ENCODE data around the gene LYPD3.

The LYPD3 gene

DNA sequence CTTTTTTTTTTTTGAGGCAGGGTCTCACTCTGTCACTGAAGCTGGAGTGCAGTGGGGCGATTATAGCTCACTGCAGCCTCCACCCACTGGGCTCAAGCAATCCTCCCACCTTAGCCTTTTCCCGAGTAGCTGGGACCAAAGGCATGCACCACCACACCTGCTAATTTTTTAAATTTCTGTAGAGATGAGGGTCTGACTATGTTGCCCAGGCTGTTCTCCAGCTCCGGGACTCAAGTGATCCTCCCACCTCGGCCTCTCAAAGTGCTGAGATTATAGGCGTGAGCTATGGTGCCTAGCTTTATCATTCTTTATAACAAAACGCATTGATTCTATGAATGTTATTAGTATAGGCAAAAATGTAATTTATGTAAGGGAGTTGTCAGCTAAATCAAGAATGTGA is 17.9 kb upstream of the LYPD3 start:
- no peak for DNase-seq

DNA sequence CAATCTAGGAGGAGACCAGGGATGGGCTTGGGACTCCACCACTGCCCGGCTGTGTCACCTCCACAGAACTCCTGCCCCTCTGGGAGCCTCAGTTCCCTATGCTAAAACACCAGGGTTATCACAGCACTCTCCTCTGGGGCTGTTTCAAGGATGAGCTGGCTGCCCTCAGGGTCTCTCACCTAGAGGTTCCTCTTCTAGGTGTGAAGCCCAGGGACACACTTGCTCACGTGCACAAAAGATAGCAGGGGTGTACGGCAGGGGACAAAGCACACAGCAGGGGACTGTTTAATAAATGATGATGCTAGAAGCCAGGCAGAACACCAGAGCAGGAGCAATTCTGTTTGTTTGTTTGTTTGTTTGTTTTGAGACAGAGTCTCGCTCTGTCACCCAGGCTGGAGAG is 16.8 kb upstream of the LYPD3 start:
- DNase-seq: no peak

DNA sequence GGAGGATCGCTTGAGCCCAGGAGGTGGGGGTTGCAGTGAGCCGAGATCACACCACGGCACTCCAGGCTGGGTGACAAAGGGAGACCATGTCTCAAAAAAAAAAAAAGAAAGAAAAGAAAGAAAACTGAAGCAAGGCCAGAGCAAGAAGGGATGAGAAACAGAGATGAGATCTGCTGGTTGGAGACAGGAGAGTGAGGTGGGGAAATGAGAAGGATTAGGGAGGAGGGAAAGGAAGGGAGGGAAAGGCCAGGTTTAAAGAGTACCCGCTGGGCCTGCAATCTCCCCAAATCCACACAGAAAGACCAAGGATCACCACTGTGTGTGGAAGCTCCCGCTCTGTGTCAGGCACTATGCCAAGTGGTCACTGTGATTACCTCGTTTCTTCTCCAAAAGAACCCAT is 16.3 kb upstream of the LYPD3 start:
- DNase-seq: no peak

DNA sequence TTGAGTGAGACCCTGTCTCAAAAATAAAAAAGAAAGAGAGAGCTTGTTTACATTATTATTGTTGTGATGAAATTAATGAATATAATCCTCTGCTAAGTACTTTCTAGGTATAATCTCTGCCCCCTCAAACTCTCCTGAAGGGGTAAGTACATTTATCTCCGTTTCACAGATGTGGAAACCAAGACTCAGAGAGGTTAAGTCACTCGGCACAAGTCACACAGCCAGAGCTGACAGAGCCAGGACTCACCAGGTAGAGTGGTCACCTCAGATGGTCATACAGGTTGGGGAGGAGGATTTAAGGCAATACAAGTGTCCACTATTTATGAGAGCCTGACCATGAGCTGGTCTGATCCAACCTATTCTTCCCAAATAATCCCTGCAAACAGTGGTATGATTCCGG is 15.2 kb upstream of the LYPD3 start:
- DNase-seq: no peak

DNA sequence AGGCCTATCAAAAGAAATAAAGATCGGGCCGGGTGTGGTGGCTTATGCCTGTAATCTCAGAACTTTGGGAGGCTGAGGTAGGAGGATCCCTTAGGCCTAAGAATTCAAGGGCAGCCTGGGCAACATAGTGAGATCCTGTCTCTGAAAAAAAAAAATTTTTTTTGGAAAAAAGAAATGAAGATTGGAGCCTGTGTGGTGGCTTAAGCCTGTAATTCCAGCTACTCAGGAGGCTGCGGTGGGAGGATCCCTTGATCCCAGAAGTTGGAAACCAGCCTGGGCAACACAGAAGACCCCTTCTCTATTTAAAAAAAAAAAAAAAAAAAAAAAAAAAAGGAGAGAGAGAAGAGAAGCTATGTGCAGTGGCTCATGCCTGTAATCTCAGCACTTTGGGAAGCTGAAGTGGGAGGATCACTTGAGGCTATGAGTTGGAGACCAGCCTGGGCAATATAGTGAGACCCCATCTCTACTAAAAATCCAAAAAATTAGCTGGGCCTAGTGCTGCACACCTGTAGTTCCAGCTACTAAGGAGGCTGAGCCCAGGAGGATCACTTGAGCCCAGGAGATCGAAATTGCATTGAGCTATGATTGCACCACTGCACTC is 14.7 kb upstream of the LYPD3 start:
- DNase-seq: no peak

DNA sequence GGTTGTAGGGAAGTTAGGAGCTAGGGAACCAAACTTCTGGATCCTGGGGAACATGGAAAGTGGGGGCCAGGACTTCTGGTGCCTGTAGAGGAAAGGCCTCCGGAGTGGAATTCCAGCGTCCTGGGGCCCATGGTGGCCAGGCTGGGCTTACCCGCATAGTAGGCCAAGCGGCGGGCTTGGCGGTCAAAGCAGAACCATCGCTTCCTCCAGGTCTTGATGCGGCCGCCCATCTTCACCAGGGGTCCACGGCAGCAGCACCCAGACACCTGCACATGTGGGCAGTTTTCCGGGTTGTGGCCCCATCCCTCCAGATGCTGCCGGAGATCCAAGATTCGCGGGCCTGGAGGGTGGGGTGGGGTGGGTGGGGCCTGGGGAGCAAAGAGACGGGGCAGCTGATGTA is 13.8 kb upstream of the LYPD3 start:
- no peak for DNase-seq

DNA sequence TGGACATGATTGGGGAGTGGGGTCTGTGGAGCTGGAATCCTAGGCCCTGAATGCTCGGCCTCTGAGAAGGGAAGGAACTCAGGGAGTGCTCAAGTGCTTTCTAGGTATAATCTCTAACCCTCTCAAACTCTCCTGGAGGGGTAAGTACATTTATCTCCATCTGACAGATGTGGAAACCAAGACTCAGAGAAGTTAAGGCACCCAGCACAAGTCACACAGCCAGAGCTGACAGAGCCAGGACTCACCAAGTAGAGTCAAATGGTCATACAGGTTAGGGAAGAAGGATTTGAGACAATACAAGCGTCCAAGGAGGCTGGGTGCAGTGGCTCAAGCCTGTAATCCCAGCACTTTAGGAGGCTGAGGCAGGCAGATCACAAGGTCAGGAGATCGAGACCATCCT is 12.9 kb upstream of the LYPD3 start:
- no peak for DNase-seq

DNA sequence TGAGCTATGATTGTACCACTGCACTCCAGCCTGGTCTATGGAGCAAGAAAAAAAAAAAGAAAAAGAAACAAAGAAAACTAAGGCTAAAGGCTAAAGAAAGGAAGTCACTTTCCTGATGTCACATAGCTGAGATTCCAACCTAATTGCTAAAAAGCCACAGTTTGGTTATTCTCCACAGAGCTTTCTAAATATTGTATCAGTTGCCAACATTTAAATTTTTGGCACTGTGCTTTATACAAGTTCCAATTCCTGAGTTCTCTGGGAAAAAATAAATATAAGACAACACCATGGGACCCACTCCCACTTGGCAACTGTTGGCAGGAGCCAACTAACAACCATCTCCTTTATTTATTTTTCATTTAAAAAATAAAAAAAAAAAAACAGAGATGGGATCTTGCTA is 11.2 kb upstream of the LYPD3 start:
- no peak for DNase-seq

DNA sequence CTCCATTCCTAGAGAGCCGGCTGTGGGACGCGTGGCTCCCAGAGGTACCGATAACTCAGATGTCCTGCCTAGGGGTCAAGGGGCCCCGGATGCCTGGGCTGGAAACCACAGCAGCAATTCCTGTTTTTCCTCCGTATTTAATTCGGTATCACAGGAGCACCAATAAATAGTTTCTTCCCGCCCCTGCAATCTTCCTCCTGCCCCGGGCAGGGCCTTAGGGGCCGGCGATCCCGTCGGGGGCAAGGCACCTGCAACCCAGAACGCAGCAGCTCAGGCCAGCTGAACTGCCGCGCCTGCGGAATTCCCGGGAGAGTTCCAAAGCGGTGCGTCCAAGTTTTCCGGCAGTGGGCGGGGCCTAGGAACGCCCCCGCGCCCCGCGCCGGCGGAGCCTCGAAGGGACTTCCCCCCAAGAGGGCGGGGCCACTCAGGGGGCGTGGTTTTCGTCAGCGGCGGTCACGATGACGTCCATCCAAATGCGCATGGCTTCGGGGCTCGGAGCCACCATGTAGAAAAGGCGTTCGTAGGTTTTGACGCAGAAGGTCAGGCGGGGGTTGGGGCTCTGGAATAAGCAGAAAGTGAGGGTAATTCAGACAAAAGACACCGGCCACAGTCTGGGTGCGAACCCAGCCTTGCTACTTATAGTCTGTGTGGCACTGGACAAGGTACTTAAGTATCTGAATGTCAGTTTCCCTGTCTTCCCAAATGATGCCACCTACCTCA is 9.7 kb upstream of the LYPD3 start:
- peak; percentile 97 for DNase-seq

DNA sequence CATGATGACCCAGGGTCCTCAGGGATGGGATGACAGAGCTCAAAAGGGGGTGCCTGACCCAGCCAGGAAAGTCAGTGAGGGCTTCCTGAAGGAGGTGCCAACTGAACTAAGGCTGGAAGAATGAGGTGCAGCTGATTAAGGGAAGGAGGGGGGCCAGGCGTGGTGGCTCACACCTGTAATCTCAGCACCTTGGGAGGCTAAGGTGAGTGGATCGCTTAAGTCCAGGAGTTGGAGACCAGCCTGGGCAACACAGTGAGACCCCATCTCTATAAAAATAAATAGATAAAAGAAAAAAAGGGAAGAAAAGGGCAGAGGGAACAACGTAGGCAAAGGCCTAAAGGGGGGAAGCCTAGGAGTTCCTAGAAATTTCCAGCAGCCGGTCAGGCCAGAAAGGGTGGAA is 9.1 kb upstream of the LYPD3 start:
- DNase-seq: no peak

DNA sequence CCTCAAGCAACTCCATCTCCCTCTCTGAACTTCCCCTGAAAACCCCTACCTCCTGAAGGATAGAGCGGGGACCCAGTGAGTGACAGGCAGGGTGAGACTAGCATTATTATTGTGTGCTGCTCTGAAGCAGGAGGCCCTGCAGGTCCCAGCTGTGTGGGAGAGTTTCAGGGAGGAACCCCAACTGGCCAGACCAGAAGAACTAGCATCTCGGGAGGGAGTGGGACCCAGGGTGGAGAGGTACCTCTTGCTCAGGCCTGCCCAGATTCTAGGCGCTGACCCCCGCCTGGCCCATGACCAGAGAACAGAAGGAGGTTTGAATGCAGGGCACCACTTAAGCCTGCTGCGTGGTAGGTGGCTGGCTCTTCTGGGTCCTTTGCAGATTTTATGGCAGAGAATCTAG is 5.7 kb upstream of the LYPD3 start:
- DNase-seq: no peak

DNA sequence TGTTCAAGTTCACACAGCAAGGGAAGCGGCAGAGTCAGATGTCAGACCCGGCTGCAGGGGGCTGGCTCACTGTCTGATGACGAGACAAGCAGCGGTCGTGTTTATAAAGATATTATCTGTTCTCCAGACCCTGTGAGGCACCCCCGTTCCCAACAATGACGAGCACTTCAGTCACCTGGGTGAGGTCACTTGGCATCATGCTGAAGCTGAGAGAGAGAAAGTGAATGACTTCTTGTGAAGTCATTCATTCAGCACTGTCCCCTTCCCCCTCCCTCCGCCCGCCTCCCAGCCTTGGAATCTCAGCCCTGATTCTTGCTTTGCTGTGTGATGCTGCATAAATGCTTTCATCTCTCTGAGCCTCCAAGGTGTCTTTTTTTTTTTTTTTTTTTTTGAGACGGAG is 4.9 kb upstream of the LYPD3 start:
- DNase-seq: no peak

DNA sequence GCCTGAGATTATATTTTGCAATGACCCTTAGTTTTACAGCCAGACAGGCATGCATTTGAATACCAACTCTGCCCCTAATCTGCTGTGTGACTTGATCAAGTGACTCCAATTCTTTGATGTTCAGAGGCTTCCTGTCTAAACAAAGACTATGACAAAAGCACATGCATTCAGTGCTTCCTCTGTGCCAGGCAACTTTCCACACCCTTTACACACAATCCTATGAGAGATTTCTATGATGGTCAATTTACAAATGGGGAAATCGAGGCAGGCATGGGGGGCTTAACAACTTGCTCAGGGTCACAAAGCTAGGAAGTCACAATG is 3.7 kb upstream of the LYPD3 start:
- no peak for DNase-seq

DNA sequence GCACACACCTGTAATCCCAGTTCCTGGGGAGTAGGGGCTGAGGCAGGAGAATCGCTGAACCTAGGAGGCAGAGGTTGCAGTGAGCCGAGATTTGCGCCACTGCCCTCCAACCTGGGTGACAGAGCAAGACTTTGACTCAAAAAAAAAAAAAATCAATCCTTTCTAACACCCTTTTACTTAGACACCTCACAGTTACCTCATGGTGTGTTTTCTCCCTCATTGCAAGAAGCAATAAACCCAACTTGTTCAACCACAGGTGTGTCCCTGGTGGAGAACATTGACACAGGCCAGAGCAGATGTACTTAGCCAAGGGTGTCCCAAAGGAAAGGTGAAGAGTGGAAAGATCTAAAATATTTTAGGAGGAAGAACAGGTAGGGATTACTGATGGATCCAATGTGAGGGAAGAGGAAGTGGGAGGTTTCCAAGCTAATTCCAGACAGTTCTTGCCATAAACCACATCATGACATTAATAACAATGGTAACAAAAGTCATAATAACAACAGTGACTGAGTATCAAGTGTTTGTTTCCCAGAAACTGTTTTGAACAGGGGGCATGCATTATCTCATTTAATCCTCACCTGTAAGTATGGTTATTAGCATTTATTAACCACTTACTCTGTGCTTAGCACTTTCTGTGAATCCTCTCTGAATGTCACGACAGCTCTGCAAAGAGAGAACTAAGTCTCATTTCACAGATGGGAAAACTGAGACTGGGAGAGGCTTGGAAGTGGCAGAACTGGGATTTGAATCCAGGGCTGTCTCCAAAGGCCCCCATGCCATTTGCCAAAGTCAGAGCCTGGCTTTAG is 3.1 kb upstream of the LYPD3 start:
- DNase-seq: no peak

DNA sequence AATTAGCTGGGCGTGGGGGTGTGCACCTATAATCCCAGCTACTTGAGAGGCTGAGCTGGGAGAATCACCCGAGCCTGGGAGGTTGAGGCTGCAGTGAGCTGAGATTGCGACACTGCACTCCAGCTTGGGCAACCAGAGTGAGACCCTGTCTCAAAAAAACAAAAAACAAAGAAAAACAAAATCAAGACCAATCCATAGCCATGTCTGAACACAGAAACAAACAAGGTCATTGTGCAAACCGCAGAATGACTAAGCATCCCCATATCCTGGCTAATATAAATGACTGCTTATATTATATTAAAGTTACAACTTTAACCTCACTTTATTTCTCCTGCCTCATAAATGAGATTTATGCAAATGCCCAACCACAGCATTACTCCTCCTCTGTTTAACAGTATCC is 2.3 kb upstream of the LYPD3 start:
- no peak for DNase-seq

DNA sequence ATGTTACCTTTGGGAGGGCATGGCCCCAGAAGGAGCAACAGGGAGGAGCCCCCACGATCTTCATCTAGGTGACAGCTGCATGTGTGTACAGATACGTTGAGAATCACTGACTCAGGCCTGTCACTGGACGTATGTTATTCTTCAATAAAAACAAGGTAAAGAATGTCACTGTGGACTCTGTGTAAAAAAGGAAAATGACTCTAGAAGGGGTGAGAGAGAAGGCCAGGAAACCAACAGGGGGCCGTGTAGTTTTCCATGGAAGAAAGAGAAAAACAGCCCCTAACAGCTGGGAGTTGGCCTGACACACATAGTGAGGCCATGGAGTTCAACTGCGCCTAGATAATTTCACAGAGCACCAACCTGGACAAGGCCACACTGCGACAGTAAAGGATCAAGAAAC is 1.9 kb upstream of the LYPD3 start:
- DNase-seq: no peak

DNA sequence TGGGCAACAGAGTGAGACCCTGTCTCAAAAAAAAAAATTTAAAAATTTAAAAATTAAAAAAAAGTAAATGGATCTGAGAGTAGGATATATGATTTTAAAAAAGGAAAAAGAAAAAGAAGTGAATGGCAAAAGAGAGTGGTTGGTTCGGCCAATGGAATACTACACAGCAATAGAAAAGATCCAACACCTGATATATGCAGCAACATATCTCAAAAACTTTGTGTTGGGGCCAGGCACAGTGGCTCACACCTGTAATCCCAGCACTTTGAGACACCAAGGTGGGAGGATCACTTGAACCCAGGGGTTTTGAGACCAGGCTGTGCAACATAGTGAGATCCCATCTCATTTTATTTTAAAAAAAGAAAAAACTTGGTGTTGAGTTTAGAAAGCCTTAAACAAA is 1.4 kb upstream of the LYPD3 start:
- no peak for DNase-seq

DNA sequence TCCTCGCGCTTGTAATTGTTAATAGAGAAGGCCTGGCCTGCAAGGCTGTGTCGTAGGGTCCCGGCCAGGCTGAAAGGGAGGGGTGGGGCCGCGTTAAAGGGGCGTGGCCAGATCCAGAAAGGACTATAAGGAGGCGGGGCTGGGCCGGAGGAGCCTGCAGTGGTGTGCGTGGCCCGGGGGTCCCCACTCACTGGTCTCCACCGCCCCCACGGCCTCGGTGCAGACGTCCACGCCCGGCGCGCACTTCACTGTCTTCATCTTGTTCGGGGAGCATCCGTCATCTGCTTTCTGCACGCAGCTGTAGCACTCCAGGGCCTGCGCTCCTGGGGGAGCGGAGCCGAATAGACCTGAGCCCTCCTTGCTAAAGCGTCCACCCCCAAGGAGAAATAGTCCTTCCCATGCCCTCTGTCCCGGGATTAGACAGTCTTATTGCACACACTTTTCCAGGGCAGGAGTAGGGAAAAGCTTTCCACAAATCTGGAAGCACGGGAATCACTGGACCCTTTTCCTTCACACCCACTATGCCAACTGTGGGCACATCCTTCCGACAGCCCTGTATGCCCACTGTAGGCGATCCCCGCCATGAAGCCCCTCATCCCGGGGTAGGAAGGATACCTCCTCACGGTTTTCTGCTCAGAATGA is 1.2 kb downstream of the LYPD3 start:
- DNase-seq: no peak

DNA sequence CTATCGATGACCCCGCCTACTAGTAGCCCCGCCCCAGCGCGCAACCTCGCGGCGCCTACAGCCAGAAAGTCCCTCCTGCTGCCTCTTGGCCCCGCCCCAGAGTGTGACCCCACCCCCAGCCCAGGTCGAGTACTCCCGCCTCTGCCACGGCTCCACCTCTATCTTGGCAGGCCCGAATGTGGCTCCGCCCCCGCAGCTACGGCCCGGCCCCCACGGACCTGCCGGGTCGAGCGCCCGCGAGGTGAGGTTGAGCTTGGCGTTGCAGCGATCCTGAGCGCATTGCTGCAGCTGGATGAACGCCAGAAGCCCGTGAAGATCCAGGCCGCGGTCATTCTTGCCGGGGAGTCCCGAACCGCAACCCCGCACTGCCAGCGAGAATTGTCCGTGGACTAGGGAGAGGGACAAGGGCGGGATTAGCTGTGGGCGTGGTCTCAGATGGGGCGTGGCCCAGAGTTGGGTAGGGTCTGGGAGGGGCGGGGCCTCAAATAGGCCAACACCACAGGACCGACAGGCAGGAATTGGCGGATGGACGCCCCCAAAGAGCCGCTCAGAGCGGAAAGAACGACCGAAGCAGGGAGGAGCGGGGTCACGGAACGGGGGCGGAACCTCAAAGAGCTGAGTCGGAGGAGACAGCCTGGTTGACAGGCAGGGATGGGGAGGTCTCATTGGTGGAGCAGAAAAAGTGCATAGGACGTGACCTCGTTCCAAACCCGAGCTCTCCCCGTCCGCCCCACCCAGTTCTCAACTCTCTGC is 1.9 kb downstream of the LYPD3 start:
- peak; percentile 97 for DNase-seq

DNA sequence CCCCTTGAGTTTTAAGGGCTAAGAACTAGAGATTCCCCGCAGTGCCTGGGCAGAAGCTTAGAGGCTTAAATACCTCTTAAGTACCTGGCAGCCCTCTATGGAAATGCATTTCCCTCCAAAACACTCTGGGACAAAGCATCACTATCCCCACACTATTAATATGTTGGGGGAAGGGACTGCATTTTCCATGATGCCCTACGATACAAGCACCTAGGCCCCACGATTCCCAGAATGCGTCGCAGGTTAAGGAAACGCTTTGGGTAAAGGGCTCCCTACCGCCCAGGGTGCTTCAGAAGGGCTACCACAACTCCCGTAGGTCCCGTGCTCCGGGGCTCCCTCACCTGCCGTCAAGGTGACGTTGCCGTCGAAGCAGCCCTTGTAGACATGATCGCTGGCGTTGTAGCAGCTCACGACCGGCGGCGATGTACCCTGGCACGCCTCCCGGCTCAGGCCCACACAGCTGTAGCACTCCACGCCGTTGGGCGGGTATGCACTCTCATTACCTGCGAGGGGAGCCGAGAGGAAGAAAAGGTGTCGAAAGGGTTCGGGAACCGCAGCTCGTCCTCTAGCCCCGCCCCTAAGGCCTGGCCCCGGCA is 2.5 kb downstream of the LYPD3 start:
- DNase-seq: no peak

DNA sequence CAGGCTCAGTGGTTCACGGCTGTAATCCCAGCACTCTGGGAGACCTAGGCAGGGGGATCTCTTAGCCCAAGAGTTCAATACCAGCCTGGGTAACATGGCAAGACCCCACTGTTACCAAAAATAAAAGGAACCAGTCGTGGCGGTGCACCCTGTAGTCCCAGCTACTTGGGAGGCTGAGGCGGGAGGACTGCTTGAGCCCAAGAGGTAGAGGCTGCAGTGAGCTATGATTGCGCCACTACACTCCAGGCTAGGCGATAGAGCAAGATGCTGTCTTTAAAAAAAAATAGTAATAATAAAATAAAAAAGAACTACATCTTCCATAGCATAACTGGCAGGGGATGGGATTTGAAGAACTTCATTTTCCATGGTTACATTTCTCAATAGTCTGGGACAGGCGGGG is 3.0 kb downstream of the LYPD3 start:
- DNase-seq: no peak

DNA sequence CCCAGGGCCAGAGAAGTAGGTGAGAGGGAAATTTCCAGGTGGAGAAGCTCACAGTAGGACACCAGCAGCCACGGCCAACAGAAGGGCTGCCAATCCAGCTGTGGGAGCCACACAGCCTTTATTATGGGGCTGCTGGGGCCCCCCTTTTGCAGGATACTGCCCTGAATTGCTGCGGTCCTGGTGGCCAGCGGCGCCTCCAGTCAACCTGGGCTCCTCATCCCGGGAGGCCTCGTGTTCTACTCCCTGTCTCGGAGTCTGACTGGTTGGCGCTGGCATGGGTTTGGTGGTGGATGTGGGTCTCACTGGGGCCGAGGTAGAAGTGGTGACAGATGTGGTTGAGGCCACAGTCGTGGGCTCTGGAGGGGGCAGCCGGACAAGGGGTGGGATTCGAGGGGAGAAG is 4.1 kb downstream of the LYPD3 start:
- no peak for DNase-seq
